ENCODE measurements around the gene CDH16.

The CDH16 gene

DNA sequence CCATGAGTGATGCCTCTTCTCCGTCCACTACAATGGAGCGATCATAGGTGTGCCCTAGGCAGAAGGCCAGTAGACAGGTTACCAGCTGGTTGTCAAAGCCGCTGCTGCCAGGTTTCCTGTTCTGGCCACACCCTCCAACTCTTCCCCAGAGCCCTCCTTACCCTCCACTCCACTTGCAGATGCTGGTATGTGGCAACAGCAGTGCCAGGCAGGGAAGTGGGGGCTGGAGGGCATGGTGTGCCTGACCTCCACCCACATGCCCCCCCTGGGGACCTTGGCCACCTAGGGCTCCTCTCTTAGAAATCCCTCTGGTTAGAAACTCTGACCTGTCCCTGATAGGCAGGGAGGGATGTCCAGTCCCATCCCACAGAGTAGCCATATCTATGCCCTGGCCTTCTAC, 5.2 kb upstream of the CDH16 start:
- TF ChIP-seq, protein P1, sequence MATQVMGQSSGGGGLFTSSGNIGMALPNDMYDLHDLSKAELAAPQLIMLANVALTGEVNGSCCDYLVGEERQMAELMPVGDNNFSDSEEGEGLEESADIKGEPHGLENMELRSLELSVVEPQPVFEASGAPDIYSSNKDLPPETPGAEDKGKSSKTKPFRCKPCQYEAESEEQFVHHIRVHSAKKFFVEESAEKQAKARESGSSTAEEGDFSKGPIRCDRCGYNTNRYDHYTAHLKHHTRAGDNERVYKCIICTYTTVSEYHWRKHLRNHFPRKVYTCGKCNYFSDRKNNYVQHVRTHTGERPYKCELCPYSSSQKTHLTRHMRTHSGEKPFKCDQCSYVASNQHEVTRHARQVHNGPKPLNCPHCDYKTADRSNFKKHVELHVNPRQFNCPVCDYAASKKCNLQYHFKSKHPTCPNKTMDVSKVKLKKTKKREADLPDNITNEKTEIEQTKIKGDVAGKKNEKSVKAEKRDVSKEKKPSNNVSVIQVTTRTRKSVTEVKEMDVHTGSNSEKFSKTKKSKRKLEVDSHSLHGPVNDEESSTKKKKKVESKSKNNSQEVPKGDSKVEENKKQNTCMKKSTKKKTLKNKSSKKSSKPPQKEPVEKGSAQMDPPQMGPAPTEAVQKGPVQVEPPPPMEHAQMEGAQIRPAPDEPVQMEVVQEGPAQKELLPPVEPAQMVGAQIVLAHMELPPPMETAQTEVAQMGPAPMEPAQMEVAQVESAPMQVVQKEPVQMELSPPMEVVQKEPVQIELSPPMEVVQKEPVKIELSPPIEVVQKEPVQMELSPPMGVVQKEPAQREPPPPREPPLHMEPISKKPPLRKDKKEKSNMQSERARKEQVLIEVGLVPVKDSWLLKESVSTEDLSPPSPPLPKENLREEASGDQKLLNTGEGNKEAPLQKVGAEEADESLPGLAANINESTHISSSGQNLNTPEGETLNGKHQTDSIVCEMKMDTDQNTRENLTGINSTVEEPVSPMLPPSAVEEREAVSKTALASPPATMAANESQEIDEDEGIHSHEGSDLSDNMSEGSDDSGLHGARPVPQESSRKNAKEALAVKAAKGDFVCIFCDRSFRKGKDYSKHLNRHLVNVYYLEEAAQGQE (IDR thresholded peaks at IDR 0.05; ENCODE audit: insufficient read depth in 1 of 2, low read depth in 2 of 2, low read length in 2 of 2), result no peak
- TF ChIP-seq SIN3A (IDR thresholded peaks at IDR 0.05; ENCODE audit: borderline replicate concordance, insufficient read depth, low read length) (no peak), TAF1 (IDR thresholded peaks at IDR 0.05; ENCODE audit: borderline replicate concordance, insufficient read depth, low read length) (no peak), FOXP2 (optimal IDR thresholded peaks at IDR 0.05; ENCODE audit: borderline replicate concordance, extremely low read depth, extremely low read length, insufficient read depth) (no peak), POLR2AphosphoS5 (IDR thresholded peaks at IDR 0.05; ENCODE audit: low read depth, low read length) (no peak)

GRCh38 chr16:66923247-66923731, 4.6 kb upstream of the CDH16 start:
- TF ChIP-seq FOXP2 (optimal IDR thresholded peaks at IDR 0.05; ENCODE audit: borderline replicate concordance, extremely low read depth, extremely low read length, insufficient read depth) (no peak), POLR2AphosphoS5 (IDR thresholded peaks at IDR 0.05; ENCODE audit: low read depth, low read length) (no peak), TAF1 (IDR thresholded peaks at IDR 0.05; ENCODE audit: borderline replicate concordance, insufficient read depth, low read length) (no peak), SIN3A (IDR thresholded peaks at IDR 0.05; ENCODE audit: borderline replicate concordance, insufficient read depth, low read length) (no peak)
- TF ChIP-seq, protein P1 (IDR thresholded peaks at IDR 0.05; ENCODE audit: insufficient read depth in 1 of 2, low read depth in 2 of 2, low read length in 2 of 2), result no peak

DNA sequence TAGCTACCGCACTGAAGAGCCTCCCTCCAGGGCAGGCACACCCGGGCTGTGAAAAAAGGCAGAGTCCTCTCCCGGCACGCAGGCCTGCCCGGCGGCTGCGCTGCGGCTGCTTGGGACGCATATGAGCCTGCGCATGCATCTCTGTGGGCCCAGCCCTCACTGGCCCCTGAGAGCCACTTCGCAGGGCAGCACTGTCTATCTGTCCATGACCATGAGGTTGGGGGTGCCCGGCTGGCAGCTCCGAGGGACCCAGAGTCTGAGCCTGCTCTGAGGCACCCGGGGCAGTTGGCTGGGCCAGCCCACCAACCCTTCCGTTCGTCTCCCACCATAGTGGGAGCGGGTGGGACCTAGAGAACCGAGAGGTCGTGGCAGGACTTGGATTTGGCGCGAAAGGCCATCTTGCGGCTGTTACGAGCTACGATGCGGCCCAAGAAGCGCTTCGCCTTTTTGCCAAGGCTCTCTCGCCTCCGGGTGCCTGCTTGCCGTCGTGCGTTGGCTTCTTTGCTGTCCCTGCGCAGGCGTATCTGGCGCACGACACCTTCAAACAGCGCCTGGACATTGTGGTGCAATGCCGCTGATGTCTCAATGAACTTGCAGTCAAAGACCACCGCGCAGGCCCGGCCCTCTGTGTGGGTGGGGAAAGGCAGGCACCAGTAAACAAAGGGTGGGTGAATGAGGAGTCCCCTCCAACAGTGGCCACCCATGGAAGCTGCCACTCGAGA, 3.2 kb upstream of the CDH16 start:
- no peak for TF ChIP-seq SIN3A (IDR thresholded peaks at IDR 0.05; ENCODE audit: borderline replicate concordance, insufficient read depth, low read length)
- TF ChIP-seq FOXP2 (optimal IDR thresholded peaks at IDR 0.05; ENCODE audit: borderline replicate concordance, extremely low read depth, extremely low read length, insufficient read depth), result no peak
- TF ChIP-seq, protein P1 (IDR thresholded peaks at IDR 0.05; ENCODE audit: insufficient read depth in 1 of 2, low read depth in 2 of 2, low read length in 2 of 2), result no peak
- TF ChIP-seq POLR2AphosphoS5 (IDR thresholded peaks at IDR 0.05; ENCODE audit: low read depth, low read length), result no peak
- TF ChIP-seq TAF1 (IDR thresholded peaks at IDR 0.05; ENCODE audit: borderline replicate concordance, insufficient read depth, low read length), result no peak

DNA sequence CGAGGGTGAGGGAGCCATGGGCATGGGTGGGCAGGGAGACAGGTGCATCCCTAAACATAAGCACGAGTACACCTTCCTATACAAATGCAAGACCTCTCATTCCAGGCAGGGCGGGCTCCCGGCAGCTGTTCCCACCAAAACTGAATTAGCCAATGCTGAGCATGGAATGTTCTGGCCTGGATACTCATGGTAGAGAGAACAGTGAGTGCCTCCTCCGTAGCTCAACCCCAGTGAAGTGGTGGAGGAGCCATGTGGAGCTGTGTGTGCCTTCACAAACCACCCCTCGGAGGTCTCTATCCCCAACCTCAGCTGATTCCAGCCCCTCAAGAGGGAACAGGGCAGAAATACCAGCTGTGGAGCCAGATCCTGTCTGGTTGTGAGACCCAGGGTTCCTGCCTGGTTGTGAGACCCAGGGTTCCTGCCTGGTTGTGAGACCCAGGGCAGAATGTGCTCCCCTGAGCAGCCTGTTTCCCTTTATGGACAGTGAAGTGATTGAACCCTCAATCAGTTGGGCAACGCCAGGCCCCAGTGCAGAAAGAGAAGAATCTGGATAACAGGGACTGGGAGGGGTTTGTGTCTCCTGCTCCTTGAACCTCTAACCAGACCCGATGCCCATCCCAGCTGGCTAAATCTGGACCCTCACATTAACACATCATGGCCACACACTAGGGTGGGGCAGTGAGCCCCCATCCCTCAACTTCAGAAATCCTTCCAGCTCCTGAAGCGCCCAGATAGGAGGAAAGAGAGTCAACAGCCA, 2.4 kb upstream of the CDH16 start:
- TF ChIP-seq POLR2AphosphoS5 (IDR thresholded peaks at IDR 0.05; ENCODE audit: low read depth, low read length), result no peak
- TF ChIP-seq SIN3A (IDR thresholded peaks at IDR 0.05; ENCODE audit: borderline replicate concordance, insufficient read depth, low read length), result no peak
- TF ChIP-seq TAF1 (IDR thresholded peaks at IDR 0.05; ENCODE audit: borderline replicate concordance, insufficient read depth, low read length), result no peak

GRCh38 chr16:66920299-66920590, 1.6 kb upstream of the CDH16 start:
- TF ChIP-seq, protein P1 (IDR thresholded peaks at IDR 0.05; ENCODE audit: insufficient read depth in 1 of 2, low read depth in 2 of 2, low read length in 2 of 2), result no peak
- TF ChIP-seq POLR2AphosphoS5 (IDR thresholded peaks at IDR 0.05; ENCODE audit: low read depth, low read length) (no peak), SIN3A (IDR thresholded peaks at IDR 0.05; ENCODE audit: borderline replicate concordance, insufficient read depth, low read length) (no peak), TAF1 (IDR thresholded peaks at IDR 0.05; ENCODE audit: borderline replicate concordance, insufficient read depth, low read length) (no peak)
